Peyer's patch (tissue), 4 donors: ENCODE results near the gene KDM6B.

ENCODE experiments used
- CTCF ChIP-seq, 6 experiments: fragments of 450-650 bp in 4 of 6; fragments of 200-600 bp in 2 of 6; sonication (generic) in 1 of 6; IDR thresholded peaks; one replicate each; pipeline ENCODE4 v1.5.1; 2017 to 2019; ENCODE audit warnings: antibody characterized with exemption in 6 of 6, mild to moderate bottlenecking in 3 of 6, moderate library complexity in 1 of 6
- POLR2A ChIP-seq, 2 donors: fragments of 450-650 bp; IDR thresholded peaks; one replicate each; pipeline ENCODE4 v1.5.1; 2017; ENCODE audit warnings: antibody characterized with exemption in 2 of 2, mild to moderate bottlenecking in 2 of 2, moderate library complexity in 2 of 2

GRCh38 chr17:7849751-7850504, 15.9 kb downstream of the KDM6B start:
- TF ChIP-seq POLR2A (IDR thresholded peaks at IDR 0.05) = no peak
- no peak for TF ChIP-seq CTCF (IDR thresholded peaks at IDR 0.05)
